A549 (cell line): ENCODE results near the gene CSTA. TPM values are rescaled to one million over a fixed set of nuclear protein-coding genes. Genes with fewer than 3 reads are reported as not detected.

Source experiments
- ATOH8 ChIP-seq: fragments of 250-450 bp; sonication (Bioruptor Pico); IDR thresholded peaks from 2 replicates; pipeline ENCODE4 v1.5.0; 2020; ENCODE audit warnings: low read depth, mild to moderate bottlenecking, moderate library complexity
- CBX2 ChIP-seq: fragments of 200-600 bp; sonication (generic); IDR thresholded peaks from 2 replicates; pipeline ENCODE4 v1.6.1; 2016; ENCODE audit warnings: low read depth, mild to moderate bottlenecking, borderline replicate concordance
- CEBPB ChIP-seq, 2 experiments: fragments of >200 bp in 1 of 2; sonication (Bioruptor Twin) in 1 of 2; formaldehyde crosslinking in 1 of 2; IDR thresholded peaks; 2 replicates each; pipeline ENCODE4 v1.6.1; 2012 to 2016
- CHD2 ChIP-seq: fragments of 150-350 bp; IDR thresholded peaks from 2 replicates; pipeline ENCODE4 v1.6.1; 2014; ENCODE audit warnings: low read length; ENCODE audit not compliant: partially characterized antibody
- CHD4 ChIP-seq: fragments of 200-600 bp; sonication (generic); IDR thresholded peaks from 2 replicates; pipeline ENCODE4 v1.6.1; 2016; ENCODE audit warnings: antibody characterized with exemption, mild to moderate bottlenecking, borderline replicate concordance
- EHF ChIP-seq: fragments of 250-450 bp; sonication (Bioruptor Pico); IDR thresholded peaks from 2 replicates; pipeline ENCODE4 v1.5.0; 2020; ENCODE audit warnings: mild to moderate bottlenecking
- ESRRA ChIP-seq: fragments of 150-350 bp; IDR thresholded peaks from 2 replicates; pipeline ENCODE4 v1.6.1; 2014; ENCODE audit warnings: mild to moderate bottlenecking, low read length, borderline replicate concordance
- FOSB ChIP-seq: fragments of 250-450 bp; sonication (Bioruptor Pico); IDR thresholded peaks from 2 replicates; pipeline ENCODE4 v1.5.0; 2020; ENCODE audit warnings: mild to moderate bottlenecking, moderate library complexity
- GATA3 ChIP-seq: IDR thresholded peaks from 2 replicates; pipeline ENCODE4 v1.6.1; 2012; ENCODE audit warnings: borderline replicate concordance
- HOXA7 ChIP-seq: fragments of 250-450 bp; sonication (Bioruptor Pico); IDR thresholded peaks from 2 replicates; pipeline ENCODE4 v1.5.0; 2020; ENCODE audit warnings: mild to moderate bottlenecking, moderate library complexity
- HOXB13 ChIP-seq: fragments of 250-450 bp; sonication (Bioruptor Pico); IDR thresholded peaks from 2 replicates; pipeline ENCODE4 v1.5.0; 2020; ENCODE audit warnings: low read depth, mild to moderate bottlenecking, moderate library complexity
- JUNB ChIP-seq: fragments of >200 bp; sonication (Bioruptor Twin); formaldehyde crosslinking; IDR thresholded peaks from 2 replicates; pipeline ENCODE4 v1.6.1; 2016
- KDM5A ChIP-seq: fragments of 200-600 bp; sonication (generic); IDR thresholded peaks from 2 replicates; pipeline ENCODE4 v1.6.1; 2016; ENCODE audit warnings: antibody characterized with exemption, mild to moderate bottlenecking
- MAFK ChIP-seq: fragments of 450-650 bp; IDR thresholded peaks from 2 replicates; pipeline ENCODE4 v1.6.1; 2014; ENCODE audit not compliant: partially characterized antibody
- POLR2A ChIP-seq: IDR thresholded peaks from 2 replicates; pipeline ENCODE4 v1.6.1; 2012; ENCODE audit warnings: mild to moderate bottlenecking, low read length
- POLR2AphosphoS2 ChIP-seq: conservative IDR thresholded peaks from 2 replicates; pipeline ENCODE4 v1.6.1; 2012; ENCODE audit warnings: low read length, improper control_type of control experiment, inconsistent platforms
- RARB ChIP-seq: fragments of 250-450 bp; sonication (Bioruptor Pico); IDR thresholded peaks from 2 replicates; pipeline ENCODE4 v1.8.0; 2021; ENCODE audit warnings: mild to moderate bottlenecking, moderate library complexity
- RCOR1 ChIP-seq: fragments of 150-350 bp; IDR thresholded peaks from 2 replicates; pipeline ENCODE4 v1.6.1; 2014; ENCODE audit warnings: antibody characterized with exemption, low read length, low read depth
- REST ChIP-seq: fragments of 200-600 bp; sonication (generic); IDR thresholded peaks from 2 replicates; pipeline ENCODE4 v1.6.1; 2016; ENCODE audit warnings: antibody characterized with exemption, mild to moderate bottlenecking, moderate library complexity
- RNF2 ChIP-seq: fragments of 200-600 bp; sonication (generic); IDR thresholded peaks from 2 replicates; pipeline ENCODE4 v1.6.1; 2016; ENCODE audit warnings: low read depth, mild to moderate bottlenecking, antibody characterized with exemption, moderate library complexity, borderline replicate concordance
- SMC3 ChIP-seq: fragments of >200 bp; sonication (Bioruptor Twin); formaldehyde crosslinking; IDR thresholded peaks from 3 replicates; pipeline ENCODE4 v1.6.1; 2018; ENCODE audit warnings: inconsistent platforms
- TFCP2L1 ChIP-seq: fragments of 250-450 bp; sonication (Bioruptor Pico); IDR thresholded peaks from 2 replicates; pipeline ENCODE4 v1.5.0; 2021; ENCODE audit warnings: mild to moderate bottlenecking
- TP53 ChIP-seq: fragments of 250-450 bp; sonication (Bioruptor Pico); IDR thresholded peaks from 2 replicates; pipeline ENCODE4 v1.5.0; 2021; ENCODE audit warnings: mild to moderate bottlenecking, moderate library complexity
- ZNF302 ChIP-seq: fragments of 250-450 bp; sonication (Bioruptor Pico); IDR thresholded peaks from 2 replicates; pipeline ENCODE4 v1.9.0; 2021; ENCODE audit warnings: inconsistent platforms, mild to moderate bottlenecking, moderate library complexity
- polyA plus RNA-seq, 4 experiments: library from polyadenylated mRNA; depleted of rRNA in 3 of 4; stranded (reverse); fragments of >200 nt; fragmentation: RNase III in 1 of 4; extraction: RNeasy Plus Mini Kit Qiagen cat#74134 plus additional on column Dnase treatment in 1 of 4; gene quantifications; 2 replicates in 3 of 4; 3 replicates in 1 of 4; pipeline ENCODE4 v1.2.3, GENCODE V29; 2011 to 2017
- TF ChIP-seq, protein P1 (sequence below): fragments of >200 bp; sonication (Bioruptor Twin); formaldehyde crosslinking; IDR thresholded peaks from 3 replicates; pipeline ENCODE4 v1.5.1; 2016
- TF ChIP-seq, protein P2 (sequence below): IDR thresholded peaks from 2 replicates; pipeline ENCODE4 v1.6.1; 2012
- TF ChIP-seq, protein P3 (sequence below): fragments of >200 bp; sonication (Bioruptor Twin); formaldehyde crosslinking; IDR thresholded peaks from 2 replicates; pipeline ENCODE4 v1.6.1; 2016

The CSTA gene
- polyA plus RNA-seq, 2 of the 4 experiments (the other 2 are of a cell fraction), result 0.41 to 7.8 TPM

DNA sequence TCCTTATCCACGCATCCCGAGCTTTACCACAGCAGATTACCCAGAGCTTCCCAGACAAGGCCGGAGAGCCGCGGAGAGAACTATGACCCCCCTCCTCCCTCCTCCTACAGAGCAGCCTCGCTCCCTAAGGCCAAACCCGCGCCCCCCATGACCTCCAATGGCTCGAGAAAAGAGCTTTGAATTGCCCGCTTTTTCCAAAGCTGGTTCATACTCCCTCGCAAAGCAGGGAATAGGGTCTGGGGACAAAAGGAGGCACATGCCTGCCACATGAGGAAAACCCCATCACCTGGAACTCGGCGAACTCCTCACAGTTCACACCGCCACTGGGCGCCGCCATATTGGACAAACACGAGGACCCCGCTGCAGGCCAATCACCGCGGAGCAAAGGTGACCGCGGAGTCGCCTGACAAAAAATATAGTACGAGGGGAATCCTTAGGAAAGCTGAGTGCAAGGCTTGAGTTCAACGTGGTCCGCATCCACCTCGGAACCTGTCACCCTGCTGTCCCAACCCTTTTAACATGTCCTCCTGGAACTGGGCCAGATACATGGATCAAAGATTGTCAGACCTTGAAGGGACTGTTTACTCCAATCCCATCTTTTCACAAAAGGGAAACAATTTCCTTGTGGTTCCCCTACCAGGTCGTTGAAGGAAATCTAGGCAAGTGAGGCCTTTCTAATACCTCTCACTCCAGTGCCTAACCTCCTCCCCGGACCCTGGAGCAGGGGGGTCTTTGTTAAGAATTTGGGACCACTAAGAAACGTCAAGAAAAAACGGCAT lies 58.0 kb downstream of the CSTA start, which contains the start of gene MIX23 (continued):
- TF ChIP-seq FOSB (CRISPR knock-in tag) (no peak), RCOR1 (no peak), RARB (no peak), POLR2A (peak; percentile 61), JUNB (no peak), SMC3 (no peak), TP53 (no peak), MAFK (no peak), REST (no peak), HOXA7 (no peak), HOXB13 (no peak), ZNF302 (CRISPR knock-in tag) (no peak), EHF (no peak), TFCP2L1 (CRISPR knock-in tag) (no peak), RNF2 (no peak), KDM5A (peak; percentile 99), CEBPB (IDR thresholded peaks at IDR 0.05) (no peak), ESRRA (no peak), POLR2AphosphoS2 (no peak), CBX2 (no peak), GATA3 (no peak; the same call in 1 of the 2 replicates), CHD4 (no peak), CHD2 (no peak), ATOH8 (CRISPR knock-in tag) (0 out of 2 replicates have a peak, but pooled peaks have one; percentile 25)
- TF ChIP-seq, protein P1, sequence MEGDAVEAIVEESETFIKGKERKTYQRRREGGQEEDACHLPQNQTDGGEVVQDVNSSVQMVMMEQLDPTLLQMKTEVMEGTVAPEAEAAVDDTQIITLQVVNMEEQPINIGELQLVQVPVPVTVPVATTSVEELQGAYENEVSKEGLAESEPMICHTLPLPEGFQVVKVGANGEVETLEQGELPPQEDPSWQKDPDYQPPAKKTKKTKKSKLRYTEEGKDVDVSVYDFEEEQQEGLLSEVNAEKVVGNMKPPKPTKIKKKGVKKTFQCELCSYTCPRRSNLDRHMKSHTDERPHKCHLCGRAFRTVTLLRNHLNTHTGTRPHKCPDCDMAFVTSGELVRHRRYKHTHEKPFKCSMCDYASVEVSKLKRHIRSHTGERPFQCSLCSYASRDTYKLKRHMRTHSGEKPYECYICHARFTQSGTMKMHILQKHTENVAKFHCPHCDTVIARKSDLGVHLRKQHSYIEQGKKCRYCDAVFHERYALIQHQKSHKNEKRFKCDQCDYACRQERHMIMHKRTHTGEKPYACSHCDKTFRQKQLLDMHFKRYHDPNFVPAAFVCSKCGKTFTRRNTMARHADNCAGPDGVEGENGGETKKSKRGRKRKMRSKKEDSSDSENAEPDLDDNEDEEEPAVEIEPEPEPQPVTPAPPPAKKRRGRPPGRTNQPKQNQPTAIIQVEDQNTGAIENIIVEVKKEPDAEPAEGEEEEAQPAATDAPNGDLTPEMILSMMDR, result no peak
- TF ChIP-seq, protein P2, sequence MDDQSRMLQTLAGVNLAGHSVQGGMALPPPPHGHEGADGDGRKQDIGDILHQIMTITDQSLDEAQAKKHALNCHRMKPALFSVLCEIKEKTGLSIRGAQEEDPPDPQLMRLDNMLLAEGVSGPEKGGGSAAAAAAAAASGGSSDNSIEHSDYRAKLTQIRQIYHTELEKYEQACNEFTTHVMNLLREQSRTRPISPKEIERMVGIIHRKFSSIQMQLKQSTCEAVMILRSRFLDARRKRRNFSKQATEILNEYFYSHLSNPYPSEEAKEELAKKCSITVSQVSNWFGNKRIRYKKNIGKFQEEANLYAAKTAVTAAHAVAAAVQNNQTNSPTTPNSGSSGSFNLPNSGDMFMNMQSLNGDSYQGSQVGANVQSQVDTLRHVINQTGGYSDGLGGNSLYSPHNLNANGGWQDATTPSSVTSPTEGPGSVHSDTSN, result no peak
- TF ChIP-seq, protein P3, sequence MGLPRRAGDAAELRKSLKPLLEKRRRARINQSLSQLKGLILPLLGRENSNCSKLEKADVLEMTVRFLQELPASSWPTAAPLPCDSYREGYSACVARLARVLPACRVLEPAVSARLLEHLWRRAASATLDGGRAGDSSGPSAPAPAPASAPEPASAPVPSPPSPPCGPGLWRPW, result no peak
